GM23338 (cell line): Measurements from ENCODE around the gene DOCK1. TPM values are rescaled to one million over a fixed set of nuclear protein-coding genes. Genes with fewer than 3 reads are reported as not detected.

Experiments
- ATAC-seq: fragments of 200-7000 bp; cut with Tn5 transposase; 3 replicates; pipeline ENCODE4 v1.9.1; 2020
- DNase-seq: peaks from one replicate; pipeline ENCODE4 v3.0.0-alpha.2; 2015; ENCODE audit warnings: low spot score
- H2AFZ ChIP-seq: fragments of 200-600 bp; sonication (generic); 2 replicates; pipeline ENCODE4 v1.8.0; 2016; ENCODE audit warnings: antibody characterized with exemption, mild to moderate bottlenecking, moderate library complexity
- H3F3A ChIP-seq: fragments of 200-600 bp; sonication (generic); replicated peaks from 2 replicates; pipeline ENCODE4 v1.8.0; 2017; ENCODE audit warnings: antibody characterized with exemption, mixed run types, low read depth
- H3K27ac ChIP-seq: fragments of 200-600 bp; sonication (generic); 2 replicates; pipeline ENCODE4 v1.6.1; 2016; ENCODE audit warnings: low read depth
- H3K27me3 ChIP-seq: fragments of 200-600 bp; sonication (generic); 2 replicates; pipeline ENCODE4 v1.8.0; 2016; ENCODE audit warnings: mild to moderate bottlenecking, mixed run types, moderate library complexity; ENCODE audit not compliant: insufficient read depth
- H3K36me3 ChIP-seq: fragments of 200-600 bp; sonication (generic); 2 replicates; pipeline ENCODE4 v1.8.0; 2016; ENCODE audit warnings: mild to moderate bottlenecking; ENCODE audit not compliant: insufficient read depth
- H3K4me1 ChIP-seq: fragments of 200-600 bp; sonication (generic); 2 replicates; pipeline ENCODE4 v1.8.0; 2016; ENCODE audit warnings: mild to moderate bottlenecking, moderate library complexity; ENCODE audit not compliant: insufficient read depth
- H3K4me2 ChIP-seq: fragments of 200-600 bp; sonication (generic); 2 replicates; pipeline ENCODE4 v1.7.1; 2017; ENCODE audit warnings: mixed run types
- H3K4me3 ChIP-seq: fragments of 200-600 bp; sonication (generic); 2 replicates; pipeline ENCODE4 v1.6.1; 2016; ENCODE audit warnings: mixed run types
- H3K79me2 ChIP-seq: fragments of 200-600 bp; sonication (generic); replicated peaks from 2 replicates; pipeline ENCODE4 v1.8.0; 2017; ENCODE audit warnings: mild to moderate bottlenecking; ENCODE audit not compliant: insufficient read depth
- H3K9me2 ChIP-seq: fragments of 200-600 bp; sonication (generic); 2 replicates; pipeline ENCODE4 v1.8.0; 2017; ENCODE audit not compliant: insufficient read depth
- H4K20me1 ChIP-seq: fragments of 200-600 bp; sonication (generic); replicated peaks from 2 replicates; pipeline ENCODE4 v1.8.0; 2017; ENCODE audit warnings: mild to moderate bottlenecking; ENCODE audit not compliant: insufficient read depth
- H3K27ac Mint-ChIP-seq: 2 replicates; pipeline ENCODE4 v1.8.0; 2020; ENCODE audit warnings: inconsistent platforms, mild to moderate bottlenecking, moderate library complexity, mixed read lengths
- H3K27me3 Mint-ChIP-seq: 3 replicates; pipeline ENCODE4 v1.8.0; 2022; ENCODE audit warnings: low read depth, mild to moderate bottlenecking, moderate library complexity, mixed read lengths, inconsistent platforms; ENCODE audit not compliant: insufficient read depth, poor library complexity
- H3K36me3 Mint-ChIP-seq: 3 replicates; pipeline ENCODE4 v1.8.0; 2021; ENCODE audit warnings: low read depth, mild to moderate bottlenecking, inconsistent platforms, moderate library complexity, mixed read lengths
- H3K4me1 Mint-ChIP-seq: 3 replicates; pipeline ENCODE4 v1.8.0; 2020; ENCODE audit warnings: mild to moderate bottlenecking, inconsistent platforms, mixed read lengths
- H3K4me3 Mint-ChIP-seq: 3 replicates; pipeline ENCODE4 v1.8.0; 2021; ENCODE audit warnings: moderate library complexity, mild to moderate bottlenecking, inconsistent platforms, mixed read lengths
- H3K9me3 Mint-ChIP-seq: 3 replicates; pipeline ENCODE4 v1.8.0; 2020; ENCODE audit warnings: moderate library complexity, mild to moderate bottlenecking, inconsistent platforms, mixed read lengths
- CREB1 ChIP-seq: fragments of 250-450 bp; sonication (Bioruptor Pico); IDR thresholded peaks from 2 replicates; pipeline ENCODE4 v1.5.0; 2020; ENCODE audit warnings: low read depth, mild to moderate bottlenecking, moderate library complexity
- EZH2 ChIP-seq: fragments of 200-600 bp; sonication (generic); IDR thresholded peaks from one replicate; pipeline ENCODE4 v1.8.0; 2017; ENCODE audit warnings: antibody characterized with exemption, mild to moderate bottlenecking, low read depth; ENCODE audit not compliant: unreplicated experiment
- EZH2phosphoT487 ChIP-seq: fragments of 200-600 bp; sonication (generic); IDR thresholded peaks from one replicate; pipeline ENCODE4 v1.8.1; 2018; ENCODE audit warnings: antibody characterized with exemption; ENCODE audit not compliant: unreplicated experiment
- NANOG ChIP-seq: IDR thresholded peaks from 2 replicates; pipeline ENCODE4 v1.6.1; 2016; ENCODE audit warnings: antibody characterized with exemption, borderline replicate concordance
- POLR2AphosphoS5 ChIP-seq: IDR thresholded peaks from 2 replicates; pipeline ENCODE4 v1.6.1; 2016; ENCODE audit warnings: antibody characterized with exemption, low read depth
- STAT1 ChIP-seq: IDR thresholded peaks from one replicate; pipeline ENCODE4 v1.6.1; 2016; ENCODE audit warnings: antibody characterized with exemption; ENCODE audit not compliant: unreplicated experiment
- ZNF114 ChIP-seq: fragments of 250-450 bp; sonication (Bioruptor Pico); IDR thresholded peaks from 2 replicates; pipeline ENCODE4 v1.5.0; 2020; ENCODE audit warnings: mild to moderate bottlenecking, moderate library complexity
- ZNF331 ChIP-seq: fragments of 250-450 bp; sonication (Bioruptor Pico); IDR thresholded peaks from 2 replicates; pipeline ENCODE4 v1.5.0; 2020; ENCODE audit warnings: low read depth, mild to moderate bottlenecking, moderate library complexity
- ZNF462 ChIP-seq: fragments of 250-450 bp; sonication (Bioruptor Pico); IDR thresholded peaks from 2 replicates; pipeline ENCODE4 v1.5.0; 2020; ENCODE audit warnings: mild to moderate bottlenecking, moderate library complexity
- polyA plus RNA-seq: library from polyadenylated mRNA; unstranded; fragments of >200 nt; fragmentation: Nextera tagmentation; extraction: Ambion mirVana; gene quantifications from 2 replicates; pipeline ENCODE4 v1.2.1, GENCODE V29; 2016
- total RNA-seq: library from RNA; depleted of rRNA; stranded (reverse); fragments of >200 nt; shearing (Covaris generic); gene quantifications from 2 replicates; pipeline ENCODE4 v1.2.3, GENCODE V29; 2014
- TF ChIP-seq, protein P1 (sequence below): IDR thresholded peaks from 2 replicates; pipeline ENCODE4 v1.6.1; 2016; ENCODE audit warnings: antibody characterized with exemption

The DOCK1 gene
- total and polyA plus RNA-seq, 2 experiments from 2014 or later: 13.2 to 55.3 TPM

DNA sequence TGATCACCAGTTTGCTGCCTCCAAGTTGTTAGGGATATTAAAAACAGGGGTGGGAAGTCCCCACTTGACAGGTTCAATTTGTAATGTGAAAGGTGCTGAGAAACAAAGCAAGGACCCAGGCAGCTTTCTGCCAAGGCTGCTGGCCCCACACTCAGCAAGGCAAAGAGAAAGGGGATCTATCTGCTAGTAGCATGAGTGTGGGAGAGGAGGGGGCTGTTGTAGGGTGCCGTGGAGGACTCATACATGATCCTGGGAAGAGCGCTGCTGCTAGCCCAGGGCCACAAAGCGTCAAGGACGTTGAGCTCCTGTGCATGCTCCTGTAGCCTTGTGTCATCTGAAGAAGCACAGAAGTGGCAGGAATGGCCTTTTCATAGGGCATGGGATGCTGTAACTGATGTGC is 387.7 kb downstream of the DOCK1 start (continued):
- no peak for TF ChIP-seq ZNF462 (CRISPR knock-in tag)

- Histone ChIP-seq H4K20me1 (no peaks in the 10 kb centered on the region), H3K27ac (no peak overlapping the region), H3K4me1 (peaks cover 10% of the 10 kb centered on the region), H2AFZ (no peak overlapping the region), H3K36me3 (no peaks in the 10 kb centered on the region), H3K9me2 (no peaks in the 10 kb centered on the region), H3K79me2 (no peaks in the 10 kb centered on the region), H3K4me2 (no peak overlapping the region), H3K27me3 (no peaks in the 10 kb centered on the region), H3F3A (no peaks in the 10 kb centered on the region), H3K4me3 (no peak overlapping the region)
- H3K27me3 Mint-ChIP-seq: peaks cover 7% of the 10 kb centered on the region
- peaks cover 4% of the 10 kb centered on the region; the same call in 2 of the 3 replicates for H3K9me3 Mint-ChIP-seq
- peaks cover 26% of the 10 kb centered on the region for H3K4me1 Mint-ChIP-seq
- no peak overlapping the region for H3K4me3 Mint-ChIP-seq
- no peak for ATAC-seq
- no peak overlapping the region for H3K27ac Mint-ChIP-seq
- no peak for DNase-seq
- H3K36me3 Mint-ChIP-seq: peaks cover 6% of the 10 kb centered on the region
- no peak for TF ChIP-seq ZNF462 (CRISPR knock-in tag)
- TF ChIP-seq STAT1: no peak
- no peak for TF ChIP-seq POLR2AphosphoS5
- TF ChIP-seq EZH2phosphoT487: no peak
- no peak for TF ChIP-seq CREB1
- no peak for TF ChIP-seq EZH2
- no peak for TF ChIP-seq NANOG
- no peak for TF ChIP-seq ZNF114
- TF ChIP-seq, protein P1, sequence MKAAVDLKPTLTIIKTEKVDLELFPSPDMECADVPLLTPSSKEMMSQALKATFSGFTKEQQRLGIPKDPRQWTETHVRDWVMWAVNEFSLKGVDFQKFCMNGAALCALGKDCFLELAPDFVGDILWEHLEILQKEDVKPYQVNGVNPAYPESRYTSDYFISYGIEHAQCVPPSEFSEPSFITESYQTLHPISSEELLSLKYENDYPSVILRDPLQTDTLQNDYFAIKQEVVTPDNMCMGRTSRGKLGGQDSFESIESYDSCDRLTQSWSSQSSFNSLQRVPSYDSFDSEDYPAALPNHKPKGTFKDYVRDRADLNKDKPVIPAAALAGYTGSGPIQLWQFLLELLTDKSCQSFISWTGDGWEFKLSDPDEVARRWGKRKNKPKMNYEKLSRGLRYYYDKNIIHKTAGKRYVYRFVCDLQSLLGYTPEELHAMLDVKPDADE: no peak
- TF ChIP-seq ZNF331 (CRISPR knock-in tag): no peak
Measured at GRCh38 chr10:127293640-127294039, 388.4 kb downstream of the DOCK1 start.
